GM23248 (cell line): ENCODE data around the gene CNGA1.

Experiments used
- EZH2 ChIP-seq: fragments of 200-600 bp; sonication (generic); IDR thresholded peaks from 2 replicates; pipeline ENCODE4 v1.6.1; 2018; ENCODE audit warnings: antibody characterized with exemption, mild to moderate bottlenecking; ENCODE audit not compliant: insufficient read depth, poor library complexity, severe bottlenecking
- EZH2phosphoT487 ChIP-seq: fragments of 200-600 bp; sonication (generic); IDR thresholded peaks from 2 replicates; pipeline ENCODE4 v1.6.1; 2018; ENCODE audit warnings: antibody characterized with exemption, moderate library complexity, mild to moderate bottlenecking, low read depth; ENCODE audit not compliant: insufficient read depth

DNA sequence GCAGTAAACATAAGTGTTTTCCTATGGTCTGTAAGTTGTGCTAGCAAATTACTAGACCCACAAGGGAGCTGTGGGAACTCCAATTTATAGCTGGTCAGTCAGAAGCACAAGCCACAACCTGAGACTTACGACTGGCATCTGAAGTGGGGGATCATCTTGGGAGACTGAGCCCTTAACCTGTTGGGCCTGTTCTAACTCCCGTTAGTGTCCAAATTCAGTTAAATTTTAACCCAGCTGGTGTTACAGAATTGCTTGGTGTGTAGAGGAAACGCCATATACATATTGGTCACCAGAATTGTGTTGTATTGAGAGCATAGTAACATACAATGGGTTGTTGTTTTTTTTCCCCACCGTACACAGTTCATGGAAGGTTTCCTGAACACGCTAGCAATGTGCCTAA, 77.0 kb downstream of the CNGA1 start:
- TF ChIP-seq EZH2phosphoT487 (no peak), EZH2 (no peak)
